GM21423 (cell line): ENCODE results near the gene SLC26A4.

Source experiments
- ATAC-seq: cut with Tn5 transposase; IDR thresholded peaks from one replicate; pipeline ENCODE4 v1.9.1; 2021; ENCODE audit warnings: mild to moderate bottlenecking, moderate library complexity; ENCODE audit not compliant: unreplicated experiment

SLC26A4 gene

GRCh38 chr7:107693396-107693795 lies 32.8 kb downstream of the SLC26A4 start:
- ATAC-seq, result no peak

- ATAC-seq, result no peak
Measured at GRCh38 chr7:107694386-107694785, 33.8 kb downstream of the SLC26A4 start.

- no peak for ATAC-seq
Measured at GRCh38 chr7:107696330-107696946, 35.8 kb downstream of the SLC26A4 start.

- ATAC-seq, result no peak
Measured at GRCh38 chr7:107697321-107698049, 36.9 kb downstream of the SLC26A4 start.

- no peak for ATAC-seq
Measured at GRCh38 chr7:107700570-107700969, 39.9 kb downstream of the SLC26A4 start.

- no peak for ATAC-seq
Measured at GRCh38 chr7:107701191-107701590, 40.6 kb downstream of the SLC26A4 start.

GRCh38 chr7:107703219-107703618 lies 42.6 kb downstream of the SLC26A4 start:
- no peak for ATAC-seq

- no peak for ATAC-seq
Measured at GRCh38 chr7:107703872-107704271, 43.2 kb downstream of the SLC26A4 start.

GRCh38 chr7:107708956-107709355 lies 48.3 kb downstream of the SLC26A4 start:
- no peak for ATAC-seq

GRCh38 chr7:107711301-107711700 lies 50.7 kb downstream of the SLC26A4 start:
- no peak for ATAC-seq

GRCh38 chr7:107712025-107712424 lies 51.4 kb downstream of the SLC26A4 start:
- no peak for ATAC-seq

- ATAC-seq, result no peak
Measured at GRCh38 chr7:107712896-107713295, 52.3 kb downstream of the SLC26A4 start.

- ATAC-seq, result no peak
Measured at GRCh38 chr7:107715531-107715930, 54.9 kb downstream of the SLC26A4 start.

GRCh38 chr7:107718456-107719193 lies 58.0 kb downstream of the SLC26A4 start:
- ATAC-seq, result no peak

- ATAC-seq, result no peak
Measured at GRCh38 chr7:107721286-107721685, 60.7 kb downstream of the SLC26A4 start.

GRCh38 chr7:107723255-107723654 lies 62.6 kb downstream of the SLC26A4 start:
- no peak for ATAC-seq

GRCh38 chr7:107725138-107725740 lies 64.6 kb downstream of the SLC26A4 start:
- no peak for ATAC-seq

GRCh38 chr7:107726356-107727130 lies 65.9 kb downstream of the SLC26A4 start:
- ATAC-seq, result no peak

GRCh38 chr7:107728276-107728675 lies 67.6 kb downstream of the SLC26A4 start:
- no peak for ATAC-seq

GRCh38 chr7:107742678-107743566 lies 82.3 kb downstream of the SLC26A4 start:
- peak; percentile 29 for ATAC-seq
